Measurements from ENCODE around the gene STK39. TPM values are rescaled to one million over a fixed set of nuclear protein-coding genes. Genes with fewer than 3 reads are reported as not detected.

STK39 gene
- total RNA-seq, 4 donors from 2014 or later: 18.4 to 65.0 (median 27.1) TPM

- no peak for TF ChIP-seq CTCF (IDR thresholded peaks at IDR 0.05)
- DNase-seq (ENCODE audit: low spot score) (no peak), ATAC-seq (ENCODE audit: low FRiP score) (no peak)
Measured at GRCh38 chr2:168029071-168029470, 218.3 kb downstream of the STK39 start.

- ATAC-seq (ENCODE audit: low FRiP score) (no peak), DNase-seq (ENCODE audit: low spot score) (no peak)
- no peak for TF ChIP-seq CTCF (IDR thresholded peaks at IDR 0.05)
Measured at GRCh38 chr2:168028362-168028761, 219.0 kb downstream of the STK39 start.

- no peak for TF ChIP-seq CTCF (IDR thresholded peaks at IDR 0.05)
- no peak for ATAC-seq (ENCODE audit: low FRiP score)
- DNase-seq (ENCODE audit: low spot score): no peak
Measured at GRCh38 chr2:168025487-168026202, 221.8 kb downstream of the STK39 start.

GRCh38 chr2:168024459-168024858 is 222.9 kb downstream of the STK39 start:
- TF ChIP-seq CTCF (IDR thresholded peaks at IDR 0.05): no peak
- no peak for ATAC-seq (ENCODE audit: low FRiP score)
- no peak for DNase-seq (ENCODE audit: low spot score)

- DNase-seq (ENCODE audit: low spot score): no peak
- ATAC-seq (ENCODE audit: low FRiP score): no peak
- TF ChIP-seq CTCF (IDR thresholded peaks at IDR 0.05): no peak
Measured at GRCh38 chr2:168021800-168022587, 225.4 kb downstream of the STK39 start.

GRCh38 chr2:168015274-168015953 is 232.0 kb downstream of the STK39 start:
- no peak for TF ChIP-seq CTCF (IDR thresholded peaks at IDR 0.05)
- no peak for DNase-seq (ENCODE audit: low spot score)
- no peak for ATAC-seq (ENCODE audit: low FRiP score)
